Skeletal muscle cell (primary cell): Measurements from ENCODE around the gene JPH4.
"Not testable (repeated sequence)": the region's sequence is repeated elsewhere in the genome, so short reads cannot be mapped to it uniquely, and the experiment has no call there.

ENCODE experiments used
- DNase-seq: peaks from one replicate; pipeline ENCODE4 v3.0.0-alpha.2; 2010; ENCODE audit warnings: low read depth
- H3K4me3 ChIP-seq: 2 replicates; pipeline ENCODE4 v1.5.1; 2011; ENCODE audit warnings: low read depth, mild to moderate bottlenecking, control low read depth, low read length, moderate library complexity

JPH4 gene

DNA sequence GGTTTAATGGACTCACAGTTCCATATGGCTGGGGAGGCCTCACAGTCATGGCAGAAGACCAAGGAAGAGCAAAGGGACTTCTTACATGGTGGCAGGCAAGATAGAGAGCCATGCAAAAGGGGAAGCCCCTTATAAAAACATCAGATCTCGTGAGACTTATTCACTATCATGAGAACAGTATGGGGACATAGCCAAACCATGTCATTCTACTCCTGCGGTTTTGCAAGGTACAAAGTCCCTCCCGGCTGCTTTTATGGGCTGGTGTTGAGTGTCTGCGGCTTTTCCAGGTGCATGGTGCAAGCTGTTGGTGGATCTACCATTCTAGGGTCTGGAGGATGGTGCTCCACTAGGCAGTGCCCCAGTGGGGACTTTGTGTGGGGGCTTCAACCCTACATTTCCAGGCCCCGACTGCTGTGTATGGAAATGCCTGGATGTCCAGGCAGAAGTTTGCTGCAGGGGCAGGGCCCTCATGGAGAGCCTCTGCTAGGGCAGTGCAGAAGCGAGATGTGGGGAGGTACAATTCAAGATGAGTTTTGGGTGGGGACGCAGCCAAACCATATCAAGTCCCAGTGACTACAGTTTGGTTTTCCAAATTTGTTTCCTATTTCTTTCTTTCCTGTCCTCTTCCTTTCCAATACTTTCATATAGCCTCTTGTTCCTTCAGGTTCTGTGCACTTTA lies 31.0 kb upstream of the JPH4 start:
- DNase-seq, H3K4me3 ChIP-seq: not testable (repeated sequence)

DNA sequence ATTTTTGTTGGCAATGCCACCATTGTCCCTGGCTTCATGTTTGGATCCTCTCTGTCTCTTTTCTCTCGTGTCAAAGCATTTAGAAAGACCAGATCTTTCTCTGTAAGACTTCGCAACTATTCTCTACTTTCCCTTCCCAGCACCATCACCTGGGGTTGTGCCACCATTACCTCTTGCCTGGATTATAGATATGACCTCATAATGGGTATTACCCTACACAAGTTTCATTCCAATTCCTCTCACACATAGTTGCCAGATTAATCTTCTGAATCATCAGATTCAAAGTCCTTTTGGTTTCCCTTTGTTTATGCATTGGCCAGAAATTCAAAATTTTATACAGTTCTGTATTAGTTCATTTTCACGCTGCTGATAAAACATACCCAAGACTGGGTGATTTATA lies 30.4 kb upstream of the JPH4 start:
- H3K4me3 ChIP-seq = no peak overlapping the region
- DNase-seq = no peak

GRCh38 chr14:23608454-23608853 lies 29.9 kb upstream of the JPH4 start:
- DNase-seq = no peak
- no peak overlapping the region for H3K4me3 ChIP-seq

GRCh38 chr14:23605931-23606585 lies 27.5 kb upstream of the JPH4 start:
- H3K4me3 ChIP-seq = no peak overlapping the region
- DNase-seq = no peak

- no peak overlapping the region for H3K4me3 ChIP-seq
- DNase-seq = no peak
These were observed 26.1 kb upstream of the JPH4 start for GRCh38 chr14:23604675-23605170.

DNA sequence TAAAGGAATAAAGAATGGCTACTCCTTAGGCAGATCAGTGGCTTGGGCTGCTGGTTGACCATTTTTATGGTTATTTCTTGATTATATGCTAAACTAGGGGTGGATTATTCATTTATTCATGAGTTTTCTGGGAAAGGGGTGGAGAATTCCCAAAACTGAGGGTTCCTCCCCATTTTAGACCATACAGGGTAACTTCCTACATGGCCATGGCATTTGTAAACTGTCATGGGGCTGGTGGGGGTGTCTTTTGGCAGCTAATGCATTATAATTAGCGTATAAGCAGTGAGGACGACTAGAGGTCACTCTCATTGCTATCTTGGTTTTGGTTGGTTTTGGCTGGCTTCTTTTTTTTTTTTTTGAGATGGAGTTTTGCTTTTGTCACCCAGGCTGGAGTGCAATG lies 25.6 kb upstream of the JPH4 start:
- H3K4me3 ChIP-seq = no peak overlapping the region
- DNase-seq = no peak

GRCh38 chr14:23603103-23603502 lies 24.5 kb upstream of the JPH4 start:
- H3K4me3 ChIP-seq = no peak overlapping the region
- DNase-seq = no peak

GRCh38 chr14:23602181-23603095 lies 23.8 kb upstream of the JPH4 start:
- DNase-seq = no peak
- H3K4me3 ChIP-seq = no peak overlapping the region

GRCh38 chr14:23601845-23602180 lies 23.2 kb upstream of the JPH4 start:
- DNase-seq = no peak
- no peak overlapping the region for H3K4me3 ChIP-seq

GRCh38 chr14:23601424-23601823 lies 22.8 kb upstream of the JPH4 start:
- no peak overlapping the region for H3K4me3 ChIP-seq
- no peak for DNase-seq

DNA sequence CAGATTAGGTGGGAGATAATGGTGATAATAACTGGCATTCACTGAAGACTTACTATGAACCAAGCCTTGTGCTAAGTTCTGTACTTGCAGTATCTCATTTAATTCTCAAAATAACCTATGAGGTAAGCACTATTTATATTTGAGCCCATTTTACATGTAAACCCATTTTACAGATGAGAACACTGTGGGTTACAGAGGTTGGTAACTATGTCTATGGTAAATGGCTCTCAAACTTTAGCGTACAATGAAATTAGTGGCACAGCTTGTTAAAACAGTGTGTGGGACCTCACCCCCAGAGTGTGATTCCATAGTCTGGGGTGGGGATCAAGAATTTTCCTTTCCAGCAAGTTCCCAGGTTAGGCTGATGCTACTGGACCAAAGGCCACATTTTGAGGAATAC lies 22.2 kb upstream of the JPH4 start:
- no peak overlapping the region for H3K4me3 ChIP-seq
- no peak for DNase-seq

DNA sequence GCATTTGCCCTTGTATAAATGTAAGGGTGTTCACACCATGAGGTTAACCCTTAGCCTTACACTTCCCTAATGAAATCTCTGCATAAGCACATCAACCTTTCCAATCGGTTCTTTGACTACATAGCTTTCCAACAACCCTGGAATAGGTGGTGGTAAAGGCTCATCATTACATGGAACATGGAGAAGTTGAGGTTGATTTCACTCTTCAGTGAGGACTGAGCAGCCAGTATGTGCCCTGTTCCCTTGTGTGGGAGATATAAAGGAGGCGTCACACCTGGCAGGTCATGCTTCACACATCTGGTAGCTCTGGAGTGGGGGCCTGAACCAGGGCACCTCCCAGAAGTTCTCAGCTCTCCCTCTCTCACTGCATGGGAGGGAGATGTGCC lies 21.7 kb upstream of the JPH4 start:
- DNase-seq = no peak
- no peak overlapping the region for H3K4me3 ChIP-seq

DNA sequence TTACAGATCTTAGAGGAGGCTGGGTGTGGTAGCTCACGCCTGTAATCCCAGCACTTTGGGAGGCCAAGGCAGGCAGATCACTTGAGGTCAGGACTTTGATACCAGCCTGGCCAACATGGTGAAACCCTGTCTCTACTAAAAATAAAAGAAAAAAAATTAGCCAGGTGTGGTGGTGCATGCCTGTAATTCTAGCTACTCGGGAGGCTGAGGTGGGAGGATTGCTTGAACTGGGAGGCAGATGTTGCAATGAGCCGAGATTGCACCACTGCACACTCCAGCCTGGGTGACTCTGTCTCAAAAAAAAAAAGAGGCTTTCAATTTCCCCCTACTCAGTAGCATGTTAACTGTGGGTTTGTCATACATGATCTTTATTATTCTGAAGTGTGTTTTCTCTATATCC lies 15.6 kb upstream of the JPH4 start:
- H3K4me3 ChIP-seq, DNase-seq: not testable (repeated sequence)

DNA sequence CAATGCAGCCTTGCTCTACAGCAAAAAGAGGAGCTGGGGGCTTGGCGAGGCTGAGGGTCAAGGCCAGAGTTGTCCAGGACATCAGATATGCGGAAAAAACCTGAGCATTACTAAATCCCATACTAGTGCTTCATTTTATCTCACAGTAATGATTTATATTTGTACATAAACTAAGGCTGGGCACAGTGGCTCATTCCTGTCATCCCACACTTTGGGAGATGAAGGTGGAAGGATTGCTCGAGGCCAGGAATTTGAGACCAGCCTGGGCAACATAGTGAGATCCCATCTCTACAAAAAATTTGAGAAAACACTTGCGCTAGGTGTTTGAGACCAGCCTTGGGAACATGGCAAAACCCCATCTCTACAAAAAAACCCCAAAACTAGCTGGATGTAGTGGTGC lies 11.6 kb upstream of the JPH4 start:
- H3K4me3 ChIP-seq = no peak overlapping the region
- no peak for DNase-seq

- no peak overlapping the region for H3K4me3 ChIP-seq
- DNase-seq = no peak
These were observed 11.0 kb upstream of the JPH4 start for GRCh38 chr14:23589606-23590005.

DNA sequence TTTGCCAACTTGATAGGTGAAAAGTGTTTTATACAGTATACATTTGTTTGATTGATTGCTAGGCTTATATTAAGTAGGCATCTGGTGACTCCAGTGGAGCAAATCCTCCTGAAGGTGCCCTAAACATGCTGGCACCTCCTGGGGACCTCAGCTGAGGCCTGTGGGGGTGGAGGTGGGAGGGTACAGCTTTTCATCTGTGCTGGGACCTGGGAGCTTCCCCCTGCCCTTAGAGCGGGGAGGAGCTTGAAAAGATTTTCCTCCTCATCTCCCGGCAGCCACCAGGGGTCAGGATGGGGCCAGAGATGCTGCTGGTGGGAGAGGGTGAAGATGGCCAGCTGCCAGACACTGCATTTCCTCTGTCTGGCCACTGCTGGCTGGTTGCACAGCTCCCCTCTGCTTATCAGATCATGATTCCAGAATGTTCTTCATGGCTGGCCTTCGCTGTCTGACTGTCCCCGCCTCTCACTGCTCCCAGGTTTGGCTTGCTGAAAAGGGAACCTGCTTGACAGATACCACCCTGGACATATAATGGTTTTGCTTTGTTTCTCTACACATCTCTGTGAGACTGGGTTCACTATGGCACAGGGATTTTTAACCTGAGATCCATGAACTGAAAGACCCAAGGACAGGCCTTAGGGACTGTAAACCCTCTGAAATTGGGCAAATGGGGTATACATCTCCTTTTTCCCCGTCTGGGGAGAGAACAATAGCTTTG lies 10.5 kb upstream of the JPH4 start:
- peak; percentile 64 for DNase-seq
- no peak overlapping the region for H3K4me3 ChIP-seq

GRCh38 chr14:23584527-23585203 lies 6.1 kb upstream of the JPH4 start:
- not testable (repeated sequence) for DNase-seq, H3K4me3 ChIP-seq

- not testable (repeated sequence) for H3K4me3 ChIP-seq, DNase-seq
These were observed 5.4 kb upstream of the JPH4 start for GRCh38 chr14:23583761-23584526.
